Upper lobe of right lung (tissue), 1 donor: ENCODE data around the gene GTF2H3. TPM values are rescaled to one million over a fixed set of nuclear protein-coding genes. Genes with fewer than 3 reads are reported as not detected.
"Not testable (repeated sequence)": the region's sequence is repeated elsewhere in the genome, so short reads cannot be mapped to it uniquely, and the experiment has no call there.

ENCODE experiments used
- ATAC-seq: fragments of 200-7000 bp; cut with Tn5 transposase; one replicate; pipeline ENCODE4 v1.9.1; 2020; ENCODE audit warnings: mild to moderate bottlenecking, moderate library complexity
- DNase-seq: peaks from one replicate; pipeline ENCODE4 v3.0.0-alpha.2; 2020
- H3K27ac ChIP-seq: fragments of 200-600 bp; one replicate; pipeline ENCODE4 v1.8.0; 2022
- H3K27me3 ChIP-seq: fragments of 200-600 bp; one replicate; pipeline ENCODE4 v1.8.0; 2022; ENCODE audit warnings: mild to moderate bottlenecking
- H3K36me3 ChIP-seq: fragments of 200-600 bp; one replicate; pipeline ENCODE4 v1.8.0; 2022
- H3K4me1 ChIP-seq: fragments of 200-600 bp; one replicate; pipeline ENCODE4 v1.8.0; 2022
- H3K4me3 ChIP-seq: fragments of 200-600 bp; one replicate; pipeline ENCODE4 v1.8.0; 2022; ENCODE audit warnings: mild to moderate bottlenecking
- H3K9me3 ChIP-seq: fragments of 200-600 bp; one replicate; pipeline ENCODE4 v1.8.0; 2022
- intact Hi-C: fragments of 100-400 bp; cut with DNase I; formaldehyde crosslinking; loops from one replicate; pipeline ENCODE4 v1.11.0; 2022
- total RNA-seq: library from RNA; stranded (reverse); fragmentation: NEBNext Ultra II Directional; extraction: Animal tissue kit (Norgen Biotek cat#: 25700); gene quantifications from one replicate; pipeline ENCODE4 v1.2.1, GENCODE V29; 2021
- TF ChIP-seq, protein P1 (sequence below): fragments of 200-600 bp; IDR thresholded peaks from one replicate; pipeline ENCODE4 v1.8.0; 2022; ENCODE audit warnings: antibody characterized with exemption
- donor health status: DM: no; HTN: yes; CAD: no; lungs with severe emphysema.

Gene GTF2H3
- total RNA-seq, 1 donor from 2014 or later: 21.8 TPM

DNA sequence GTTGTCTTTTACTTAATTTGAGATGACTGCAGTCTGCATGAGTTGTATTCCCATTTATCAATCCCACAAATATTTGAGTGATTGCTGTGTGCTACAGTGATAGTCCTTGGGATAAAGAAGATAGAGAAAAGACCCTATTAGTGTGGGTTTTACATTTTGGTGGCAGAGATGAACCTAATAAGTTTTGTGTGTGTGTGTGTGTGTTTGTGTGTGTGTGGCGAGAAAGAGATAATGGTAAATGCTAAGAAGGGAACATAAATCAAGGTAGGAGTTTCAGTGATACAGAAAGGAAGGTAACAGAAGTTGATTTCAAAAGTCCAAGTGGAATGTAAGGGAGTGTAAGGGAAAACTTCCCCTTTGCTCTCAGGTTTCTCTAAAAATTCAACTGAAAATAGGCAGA, 34.3 kb upstream of the GTF2H3 start:
- no peak for ATAC-seq
- TF ChIP-seq, protein P1, sequence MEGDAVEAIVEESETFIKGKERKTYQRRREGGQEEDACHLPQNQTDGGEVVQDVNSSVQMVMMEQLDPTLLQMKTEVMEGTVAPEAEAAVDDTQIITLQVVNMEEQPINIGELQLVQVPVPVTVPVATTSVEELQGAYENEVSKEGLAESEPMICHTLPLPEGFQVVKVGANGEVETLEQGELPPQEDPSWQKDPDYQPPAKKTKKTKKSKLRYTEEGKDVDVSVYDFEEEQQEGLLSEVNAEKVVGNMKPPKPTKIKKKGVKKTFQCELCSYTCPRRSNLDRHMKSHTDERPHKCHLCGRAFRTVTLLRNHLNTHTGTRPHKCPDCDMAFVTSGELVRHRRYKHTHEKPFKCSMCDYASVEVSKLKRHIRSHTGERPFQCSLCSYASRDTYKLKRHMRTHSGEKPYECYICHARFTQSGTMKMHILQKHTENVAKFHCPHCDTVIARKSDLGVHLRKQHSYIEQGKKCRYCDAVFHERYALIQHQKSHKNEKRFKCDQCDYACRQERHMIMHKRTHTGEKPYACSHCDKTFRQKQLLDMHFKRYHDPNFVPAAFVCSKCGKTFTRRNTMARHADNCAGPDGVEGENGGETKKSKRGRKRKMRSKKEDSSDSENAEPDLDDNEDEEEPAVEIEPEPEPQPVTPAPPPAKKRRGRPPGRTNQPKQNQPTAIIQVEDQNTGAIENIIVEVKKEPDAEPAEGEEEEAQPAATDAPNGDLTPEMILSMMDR: no peak
- H3K36me3 ChIP-seq: peaks cover 45% of the 10 kb centered on the region
- H3K27ac ChIP-seq: no peak overlapping the region
- H3K4me3 ChIP-seq: no peak overlapping the region
- no peaks in the 10 kb centered on the region for H3K9me3 ChIP-seq
- H3K4me1 ChIP-seq: peaks cover 9% of the 10 kb centered on the region
- H3K27me3 ChIP-seq: no peaks in the 10 kb centered on the region
- DNase-seq: no peak
- intact Hi-C loops: no loop called here

DNA sequence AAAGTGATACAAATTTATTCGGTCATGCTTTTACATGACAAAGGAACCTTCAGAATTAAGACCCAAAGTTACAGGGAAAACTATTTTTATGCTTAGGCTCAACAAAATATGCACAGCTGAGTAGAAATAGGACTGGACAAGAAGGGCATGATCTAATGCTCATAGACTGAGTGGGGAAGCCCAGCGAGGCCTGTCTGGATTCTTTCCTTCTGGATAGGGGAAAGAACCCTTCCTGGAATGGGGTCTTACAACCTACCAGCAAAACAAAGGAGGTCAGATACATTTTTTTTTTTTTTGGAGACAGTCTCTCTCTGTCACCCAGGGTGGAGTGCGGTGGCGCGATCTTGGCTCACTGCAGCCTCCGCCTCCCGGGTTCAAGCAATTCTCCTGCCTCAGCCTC, 33.9 kb upstream of the GTF2H3 start:
- no peak for ATAC-seq
- DNase-seq: no peak
- no peak overlapping the region for H3K4me3 ChIP-seq
- H3K36me3 ChIP-seq: peaks cover 41% of the 10 kb centered on the region
- no peaks in the 10 kb centered on the region for H3K9me3 ChIP-seq
- intact Hi-C loops: no loop called here
- TF ChIP-seq, protein P1: no peak
- H3K27me3 ChIP-seq: no peaks in the 10 kb centered on the region
- no peak overlapping the region for H3K27ac ChIP-seq
- peaks cover 9% of the 10 kb centered on the region for H3K4me1 ChIP-seq

DNA sequence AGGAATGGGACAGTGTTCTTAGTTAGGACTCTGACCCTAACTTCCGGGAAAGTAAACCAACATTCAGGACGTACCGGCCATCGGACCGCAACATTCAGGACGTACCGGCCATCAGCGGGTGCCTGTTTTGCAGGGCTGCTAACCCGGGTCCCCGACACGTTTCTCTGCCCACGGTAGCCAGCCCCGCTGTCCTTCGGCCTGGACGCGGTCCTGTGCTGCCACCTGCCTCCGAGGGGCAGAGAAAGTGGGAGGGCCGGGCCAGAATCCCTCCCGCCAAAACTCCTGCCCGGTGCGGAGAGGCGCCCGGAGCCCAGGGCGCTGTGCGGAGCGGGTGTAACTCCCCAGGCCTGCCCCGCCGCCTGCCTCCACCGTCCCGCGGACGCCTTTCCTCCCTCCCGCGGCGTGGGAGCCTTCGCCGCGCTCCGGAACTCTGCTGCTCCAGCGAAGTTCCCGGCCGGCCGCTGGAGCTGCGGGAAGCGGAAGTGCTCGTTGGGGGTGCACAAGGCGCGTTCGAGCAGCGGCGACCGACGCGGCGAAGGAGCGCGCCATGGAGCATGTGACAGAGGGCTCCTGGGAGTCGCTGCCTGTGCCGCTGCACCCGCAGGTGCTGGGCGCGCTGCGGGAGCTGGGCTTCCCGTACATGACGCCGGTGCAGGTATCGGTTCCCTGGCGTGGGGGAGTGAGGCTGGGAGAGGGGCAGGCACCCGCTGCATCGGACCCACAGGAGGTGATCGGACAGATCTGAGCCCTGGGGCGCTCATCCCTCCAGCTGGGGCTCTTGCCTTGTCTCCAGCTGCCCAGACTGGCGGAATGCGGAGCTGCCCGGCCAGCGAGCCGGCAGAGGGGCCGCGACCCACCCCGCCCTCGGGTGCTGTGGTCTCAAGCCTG, 31.8 kb upstream of the GTF2H3 start, which contains the start of gene DDX55:
TSS of gene DDX55 (plus strand) at position 498 of the 888 bp plus-strand sequence. CDS start at position 548, 50 bp downstream.
- no peaks in the 10 kb centered on the region for H3K27me3 ChIP-seq
- H3K9me3 ChIP-seq: no peaks in the 10 kb centered on the region
- peak within 1 kb of the TSS; percentile 89 for H3K27ac ChIP-seq
- TF ChIP-seq, protein P1: peak; percentile 47
- ATAC-seq: peak; percentile 99
- peak; percentile 94 for DNase-seq
- H3K36me3 ChIP-seq: peaks cover 34% of the 10 kb centered on the region
- peaks cover 9% of the 10 kb centered on the region for H3K4me1 ChIP-seq
- peak within 1 kb of the TSS; percentile 99 for H3K4me3 ChIP-seq
- intact Hi-C loops: no loop called here

DNA sequence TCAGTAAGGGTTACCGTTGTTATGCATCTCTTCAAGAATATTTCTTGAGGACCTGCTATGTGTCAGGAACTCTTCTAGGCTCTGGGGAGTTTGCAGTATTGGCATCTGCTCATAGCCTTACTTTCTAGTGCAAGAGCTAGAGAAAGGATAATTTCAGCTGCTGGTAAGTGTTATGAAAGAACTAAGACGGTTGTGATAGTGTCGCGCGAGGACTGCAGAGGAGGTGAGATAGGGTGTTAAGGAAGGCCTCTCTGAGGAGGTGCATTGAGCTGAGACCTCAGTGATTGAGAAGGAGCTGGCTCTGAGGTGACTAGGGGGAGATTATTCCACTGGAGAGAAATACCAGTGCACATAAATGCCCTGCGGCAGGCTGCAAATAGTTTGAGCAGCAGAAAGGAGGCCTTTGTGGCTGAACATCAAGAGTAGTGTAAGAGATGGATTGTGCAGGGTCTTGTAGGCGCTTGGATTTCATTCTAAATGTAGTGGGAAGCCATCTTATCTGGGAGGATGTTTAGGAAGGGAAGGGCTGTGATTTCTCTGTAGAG, 30.9 kb upstream of the GTF2H3 start:
- ATAC-seq: no peak
- peak overlapping the region; percentile 99 for H3K4me3 ChIP-seq
- peaks cover 9% of the 10 kb centered on the region for H3K4me1 ChIP-seq
- TF ChIP-seq, protein P1: no peak
- peak overlapping the region; percentile 89 for H3K27ac ChIP-seq
- H3K27me3 ChIP-seq: no peaks in the 10 kb centered on the region
- H3K36me3 ChIP-seq: peaks cover 34% of the 10 kb centered on the region
- intact Hi-C loops: no loop called here
- DNase-seq: no peak
- H3K9me3 ChIP-seq: no peaks in the 10 kb centered on the region

DNA sequence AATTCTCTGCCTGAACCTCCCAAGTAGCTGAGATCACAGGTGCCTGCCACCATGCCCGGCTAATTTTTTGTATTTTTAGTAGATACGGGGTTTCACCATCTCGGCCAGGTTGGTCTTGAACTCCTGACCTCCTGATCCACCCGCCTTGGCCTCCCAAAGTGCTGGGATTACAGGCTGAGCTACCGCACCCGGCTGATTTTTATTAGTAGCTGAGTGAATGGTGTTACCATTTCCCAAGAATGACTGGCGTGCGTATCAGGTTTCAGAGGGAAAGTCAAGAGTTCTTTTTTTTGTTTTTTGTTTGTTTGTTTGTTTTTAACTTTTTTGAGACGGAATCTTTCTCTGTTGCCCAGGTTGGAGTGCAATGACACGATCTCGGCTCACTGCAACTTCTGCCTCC, 30.1 kb upstream of the GTF2H3 start:
- peak overlapping the region; percentile 99 for H3K4me3 ChIP-seq
- H3K4me1 ChIP-seq, H3K9me3 ChIP-seq, H3K27ac ChIP-seq, intact Hi-C loops, ATAC-seq, DNase-seq, H3K27me3 ChIP-seq: not testable (repeated sequence)
- peaks cover 34% of the 10 kb centered on the region for H3K36me3 ChIP-seq

DNA sequence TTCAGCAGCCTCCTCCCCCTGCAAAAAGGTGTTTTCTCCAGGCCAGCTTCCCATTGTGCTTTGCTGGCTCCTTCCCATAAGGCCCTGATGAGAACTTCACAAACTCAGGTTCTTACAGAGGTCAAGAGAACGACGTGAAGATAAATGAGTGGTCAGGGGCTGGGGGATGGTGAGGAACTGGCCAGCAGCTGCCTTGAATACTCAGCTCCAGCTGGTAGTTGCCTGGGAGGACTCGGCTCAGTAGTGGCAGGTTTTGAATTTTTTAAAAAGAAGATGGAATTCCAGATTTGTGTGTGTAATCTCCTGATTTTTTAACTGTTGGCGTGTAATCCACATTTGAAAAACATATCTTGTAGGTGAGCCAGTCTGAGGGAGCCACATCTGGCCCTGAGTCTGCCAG, 25.9 kb upstream of the GTF2H3 start:
- intact Hi-C loops: no loop called here
- TF ChIP-seq, protein P1: no peak
- Histone ChIP-seq H3K27me3 (no peaks in the 10 kb centered on the region), H3K4me1 (peaks cover 6% of the 10 kb centered on the region), H3K4me3 (no peak overlapping the region), H3K27ac (no peak overlapping the region), H3K36me3 (peaks cover 72% of the 10 kb centered on the region), H3K9me3 (no peaks in the 10 kb centered on the region)
- DNase-seq (no peak), ATAC-seq (no peak)
